Natural killer cell (primary cell): ENCODE results near the gene RANBP1. TPM values are rescaled to one million over a fixed set of nuclear protein-coding genes. Genes with fewer than 3 reads are reported as not detected.

Experiments used
- ATAC-seq, 3 donors: fragments of 150-1000 bp in 2 of 3; fragments of 200-7000 bp in 1 of 3; cut with Tn5 transposase; 1 replicate in 1 of 3; 2 replicates in 2 of 3; pipeline ENCODE4 v1.10.0; 2021; ENCODE audit warnings: mild to moderate bottlenecking in 2 of 3, moderate library complexity in 2 of 3
- DNase-seq, 2 donors: peaks; one replicate each; pipeline versions ENCODE4 v3.0.0 to v3.0.0-alpha.2; 2013 to 2021; ENCODE audit warnings: mixed read lengths in 1 of 2
- H3K27ac ChIP-seq: one replicate; pipeline ENCODE4 v1.5.1; 2013; ENCODE audit warnings: mild to moderate bottlenecking, low read length
- H3K27me3 ChIP-seq: one replicate; pipeline ENCODE4 v1.6.1; 2013; ENCODE audit warnings: low read length; ENCODE audit not compliant: control insufficient read depth, insufficient read depth
- H3K36me3 ChIP-seq: one replicate; pipeline ENCODE4 v1.6.1; 2013; ENCODE audit warnings: low read length; ENCODE audit not compliant: control insufficient read depth, insufficient read depth
- H3K4me1 ChIP-seq: one replicate; pipeline ENCODE4 v1.6.1; 2013; ENCODE audit warnings: low read length; ENCODE audit not compliant: control insufficient read depth, insufficient read depth
- H3K4me3 ChIP-seq: one replicate; pipeline ENCODE4 v1.5.1; 2013; ENCODE audit warnings: low read length
- H3K9me3 ChIP-seq: one replicate; pipeline ENCODE4 v1.6.1; 2013; ENCODE audit warnings: low read length; ENCODE audit not compliant: control insufficient read depth, insufficient read depth
- H3K27ac Mint-ChIP-seq, 2 donors: one replicate each; pipeline ENCODE4 v1.8.0; 2022; ENCODE audit warnings: mild to moderate bottlenecking in 2 of 2, mixed read lengths in 2 of 2, moderate library complexity in 1 of 2
- H3K27me3 Mint-ChIP-seq, 2 donors: one replicate each; pipeline ENCODE4 v1.8.0; 2022; ENCODE audit warnings: low read depth in 2 of 2, mixed read lengths in 2 of 2
- H3K36me3 Mint-ChIP-seq: one replicate; pipeline ENCODE4 v1.8.0; 2022; ENCODE audit warnings: mixed read lengths
- H3K4me1 Mint-ChIP-seq, 2 donors: one replicate each; pipeline ENCODE4 v1.8.0; 2022; ENCODE audit warnings: mixed read lengths in 2 of 2
- H3K4me3 Mint-ChIP-seq: one replicate; pipeline ENCODE4 v1.8.0; 2022; ENCODE audit warnings: mild to moderate bottlenecking, moderate library complexity, mixed read lengths
- H3K9me3 Mint-ChIP-seq, 2 donors: one replicate each; pipeline ENCODE4 v1.8.0; 2022; ENCODE audit warnings: mixed read lengths in 2 of 2
- CTCF ChIP-seq: fragments of 200-600 bp; IDR thresholded peaks from one replicate; pipeline ENCODE4 v1.8.0; 2022; ENCODE audit warnings: antibody characterized with exemption
- WGBS: methylation state at CpG from one replicate; pipeline ENCODE4 v1.1.7; 2013; ENCODE audit warnings: missing lambda C conversion rate; ENCODE audit not compliant: insufficient coverage; 5-methylcytosine and 5-hydroxymethylcytosine counted together
- intact Hi-C: fragments of 100-400 bp; cut with micrococcal nuclease; formaldehyde crosslinking; loops from one replicate; pipeline ENCODE4 v1.14.2; 2022
- total RNA-seq, 4 donors: library from RNA; stranded (reverse); fragments of 120-200 nt in 1 of 4; gene quantifications; one replicate each; pipeline versions ENCODE4 v1.2.3 to v1.2.4, GENCODE V29; 2013 to 2022

Gene RANBP1
- total RNA-seq, 3 donors from 2014 or later (not counting 1 experiment from before 2014, with no cell fraction given), result 54.0 to 61.0 (median 56.3) TPM

DNA sequence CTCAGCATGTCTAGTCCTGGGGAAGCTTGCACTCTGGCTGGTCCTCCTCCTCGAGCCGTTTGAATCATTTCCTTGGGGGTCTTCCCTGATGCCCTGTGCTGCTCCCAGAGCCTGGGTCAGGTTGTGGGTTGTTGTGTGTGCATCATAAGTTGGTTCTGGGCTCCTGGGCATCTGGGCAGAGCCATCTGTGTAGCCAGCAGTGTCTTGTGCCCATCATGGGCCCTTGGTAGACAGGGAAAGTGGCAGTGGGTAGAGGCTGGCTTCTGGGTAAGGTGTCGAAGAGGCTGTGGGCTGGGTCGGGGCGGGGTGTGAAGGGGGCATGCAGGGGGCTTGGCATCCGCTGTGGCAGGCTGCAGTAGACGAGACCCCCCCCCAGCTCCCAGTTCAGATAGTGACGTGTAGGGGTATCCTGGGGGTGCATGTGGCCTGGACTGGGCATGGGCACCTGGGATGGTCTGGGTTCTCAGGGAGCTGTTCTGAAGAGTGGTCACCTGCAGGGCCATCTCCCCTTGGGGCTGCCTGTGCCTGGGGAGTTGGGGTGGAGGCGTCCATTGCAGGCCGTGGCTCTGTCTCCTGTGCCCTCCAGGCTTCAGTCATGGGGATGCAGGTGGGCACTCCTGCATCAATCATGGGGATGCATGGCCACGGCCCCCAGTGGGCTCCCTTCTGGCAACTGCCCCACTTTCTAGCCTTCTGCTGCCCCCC lies 8.3 kb downstream of the RANBP1 start:
- ATAC-seq (no peak), DNase-seq (no peak)
- Histone ChIP-seq H3K27me3 (no peaks in the 10 kb centered on the region), H3K4me1 (peaks cover 40% of the 10 kb centered on the region), H3K27ac (no peak overlapping the region), H3K9me3 (no peaks in the 10 kb centered on the region), H3K4me3 (no peak overlapping the region), H3K36me3 (peaks cover 33% of the 10 kb centered on the region)
- Mint-ChIP-seq H3K9me3 (peaks cover 0 to 2% of the 10 kb centered on the region in 2 donors), H3K36me3 (no peaks in the 10 kb centered on the region), H3K27me3 (no peaks in the 10 kb centered on the region), H3K4me1 (peaks cover 18 to 40% of the 10 kb centered on the region in 2 donors), H3K4me3 (no peak overlapping the region), H3K27ac (peak overlapping the region in 1 of 2 donors; percentile 86)
- intact Hi-C loops, result loop anchor here (5.0 kb wide), 1 partner anchor 42 kb away; the partner anchor contains the start of gene DGCR8
- no peak for TF ChIP-seq CTCF
- 88% methylated on average over 11 of the region's 11 CpGs for WGBS

DNA sequence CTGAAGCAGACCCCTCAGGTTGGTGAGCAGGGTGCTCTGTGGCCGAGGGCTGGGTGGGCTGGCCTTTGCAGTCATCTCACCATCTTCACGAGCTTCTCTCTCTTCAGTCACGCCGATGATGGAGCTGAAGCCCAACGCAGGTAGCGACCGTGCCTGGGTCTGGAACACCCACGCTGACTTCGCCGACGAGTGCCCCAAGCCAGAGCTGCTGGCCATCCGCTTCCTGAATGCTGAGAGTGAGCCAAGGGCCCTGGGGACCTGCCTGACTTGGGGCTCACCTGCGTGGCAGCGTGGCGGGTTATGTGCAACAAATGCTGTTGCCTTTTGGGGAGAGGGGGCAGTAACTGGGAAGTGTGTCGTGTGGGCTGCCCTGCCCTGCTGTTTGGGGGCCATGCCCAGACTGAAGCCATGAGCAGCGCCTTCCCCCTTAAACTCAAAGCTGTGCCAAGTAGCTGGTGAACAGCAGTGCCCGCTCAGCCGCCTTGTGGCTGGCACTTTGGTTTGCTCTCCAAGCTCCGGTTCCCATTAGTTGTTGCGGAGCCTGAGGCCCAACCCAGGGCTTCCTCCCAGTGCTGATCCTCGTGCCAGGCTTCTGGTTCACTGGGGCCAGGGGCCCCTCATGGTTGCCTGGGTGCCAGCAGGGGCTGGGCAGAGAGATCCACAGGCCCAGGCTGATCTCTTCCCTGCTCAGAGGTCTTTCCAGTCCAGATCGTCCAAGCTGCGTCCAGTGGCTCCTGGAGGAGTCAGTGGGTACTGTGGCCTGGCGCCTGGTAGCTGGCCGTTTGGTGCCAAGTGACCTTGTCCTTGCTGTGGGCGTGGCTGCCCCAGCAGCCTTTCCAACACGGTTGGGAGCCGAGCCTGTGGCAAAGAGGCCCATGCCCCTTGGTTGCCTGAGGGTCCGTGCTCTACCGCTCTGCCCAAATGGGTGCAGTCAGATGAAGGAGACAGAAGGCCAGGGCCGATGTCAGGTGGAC lies 9.6 kb downstream of the RANBP1 start:
- Histone ChIP-seq H3K36me3 (peaks cover 23% of the 10 kb centered on the region), H3K4me1 (peaks cover 39% of the 10 kb centered on the region), H3K27ac (no peak overlapping the region), H3K4me3 (no peak overlapping the region), H3K27me3 (no peaks in the 10 kb centered on the region), H3K9me3 (no peaks in the 10 kb centered on the region)
- Mint-ChIP-seq H3K9me3 (peaks cover 0 to 2% of the 10 kb centered on the region in 2 donors), H3K4me1 (peaks cover 18 to 40% of the 10 kb centered on the region in 2 donors), H3K27ac (no peak overlapping the region), H3K27me3 (no peaks in the 10 kb centered on the region), H3K36me3 (no peaks in the 10 kb centered on the region), H3K4me3 (no peak overlapping the region)
- TF ChIP-seq CTCF, result no peak
- no peak for ATAC-seq
- WGBS, result 96% methylated on average over 32 of the region's 32 CpGs
- no peak for DNase-seq
- intact Hi-C loops, result loop anchor here (5.0 kb wide), 1 partner anchor 153 kb away; no protein-coding TSS in a partner anchor

- Histone ChIP-seq H3K27me3 (no peaks in the 10 kb centered on the region), H3K36me3 (peaks cover 19% of the 10 kb centered on the region)
- no peak overlapping the region for H3K27ac Mint-ChIP-seq
These were observed 10.6 kb downstream of the RANBP1 start for GRCh38 chr22:20126284-20127029.

More at GRCh38 chr22:20126284-20127029, 10.6 kb downstream of the RANBP1 start:
- no peak for ATAC-seq
- no peak for TF ChIP-seq CTCF
- H3K27me3 Mint-ChIP-seq, result no peaks in the 10 kb centered on the region
- no peaks in the 10 kb centered on the region for H3K36me3 Mint-ChIP-seq
- 87% methylated on average over 19 of the region's 19 CpGs for WGBS
- no peak for DNase-seq
- H3K27ac ChIP-seq, result no peak overlapping the region
- peaks cover 18 to 39% of the 10 kb centered on the region in 2 donors for H3K4me1 Mint-ChIP-seq
- peaks cover 0 to 2% of the 10 kb centered on the region in 2 donors for H3K9me3 Mint-ChIP-seq
- H3K4me3 ChIP-seq, result no peak overlapping the region
- no peak overlapping the region for H3K4me3 Mint-ChIP-seq
- H3K4me1 ChIP-seq, result peaks cover 41% of the 10 kb centered on the region
- intact Hi-C loops, result loop anchor here (5.0 kb wide), 1 partner anchor 154 kb away; no protein-coding TSS in a partner anchor
- no peaks in the 10 kb centered on the region for H3K9me3 ChIP-seq
